HepG2 (cell line): ENCODE measurements around the gene FAM187B. TPM values are rescaled to one million over a fixed set of nuclear protein-coding genes. Genes with fewer than 3 reads are reported as not detected.

Experiments used
- ADNP ChIP-seq: sonication (generic); formaldehyde crosslinking; IDR thresholded peaks from 2 replicates; pipeline ENCODE4 v1.4.0; 2020; ENCODE audit warnings: missing genetic modification reagents
- AGO1 ChIP-seq: fragments of 200-400 bp; formaldehyde crosslinking; IDR thresholded peaks from 2 replicates; pipeline ENCODE4 v1.6.1; 2017; ENCODE audit warnings: mild to moderate bottlenecking, low read depth, low read length, moderate library complexity; ENCODE audit not compliant: poor library complexity, severe bottlenecking
- ATF7 ChIP-seq, 2 experiments: fragments of 450-650 bp in 1 of 2; sonication (generic) in 1 of 2; formaldehyde crosslinking in 1 of 2; IDR thresholded peaks; 2 replicates each; pipeline versions ENCODE4 v1.4.0 to v1.6.1; 2016 to 2020; ENCODE audit warnings: antibody characterized with exemption in 1 of 2, mild to moderate bottlenecking in 1 of 2, missing genetic modification reagents in 1 of 2
- CHD2 ChIP-seq: IDR thresholded peaks from 2 replicates; pipeline ENCODE4 v1.6.1; 2011; ENCODE audit warnings: low read depth, low read length, improper control_type of control experiment
- ESRRA ChIP-seq: sonication (generic); formaldehyde crosslinking; IDR thresholded peaks from 2 replicates; pipeline ENCODE4 v1.5.1; 2020; ENCODE audit warnings: mild to moderate bottlenecking, low read depth, missing genetic modification reagents
- FOXK2 ChIP-seq: fragments of 450-650 bp; IDR thresholded peaks from 2 replicates; pipeline ENCODE4 v1.6.1; 2016
- FOXO1 ChIP-seq: sonication (generic); formaldehyde crosslinking; IDR thresholded peaks from 2 replicates; pipeline ENCODE4 v1.4.0; 2020; ENCODE audit warnings: missing genetic modification reagents
- HDAC1 ChIP-seq: sonication (generic); formaldehyde crosslinking; IDR thresholded peaks from 2 replicates; pipeline ENCODE4 v1.5.1; 2020; ENCODE audit warnings: mild to moderate bottlenecking, missing genetic modification reagents
- HNRNPH1 ChIP-seq: fragments of 200-400 bp; formaldehyde crosslinking; optimal IDR thresholded peaks from 2 replicates; pipeline ENCODE3; 2017; ENCODE audit warnings: mild to moderate bottlenecking, low read depth, low read length
- MBD4 ChIP-seq: IDR thresholded peaks from 2 replicates; pipeline ENCODE4 v1.6.1; 2012; ENCODE audit warnings: low read length, inconsistent platforms, borderline replicate concordance
- SMYD3 ChIP-seq: sonication (generic); formaldehyde crosslinking; IDR thresholded peaks from 2 replicates; pipeline ENCODE4 v1.8.1; 2023; ENCODE audit warnings: mild to moderate bottlenecking, missing genetic modification reagents
- SOX5 ChIP-seq: IDR thresholded peaks from 2 replicates; pipeline ENCODE4 v1.6.1; 2016; ENCODE audit warnings: borderline replicate concordance
- TBX3 ChIP-seq: fragments of 450-650 bp; IDR thresholded peaks from 2 replicates; pipeline ENCODE4 v1.6.1; 2017; ENCODE audit warnings: antibody characterized with exemption, mild to moderate bottlenecking, inconsistent platforms, borderline replicate concordance
- ZNF256 ChIP-seq: sonication (generic); formaldehyde crosslinking; conservative IDR thresholded peaks from 2 replicates; pipeline ENCODE4 v1.4.0; 2020; ENCODE audit warnings: missing genetic modification reagents
- ZNF367 ChIP-seq: sonication (generic); formaldehyde crosslinking; IDR thresholded peaks from 2 replicates; pipeline ENCODE4 v1.4.0; 2020; ENCODE audit warnings: missing genetic modification reagents, borderline replicate concordance
- ZNF44 ChIP-seq: sonication (generic); formaldehyde crosslinking; IDR thresholded peaks from 2 replicates; pipeline ENCODE4 v1.5.1; 2020; ENCODE audit warnings: mild to moderate bottlenecking, missing genetic modification reagents
- ZNF598 ChIP-seq: sonication (generic); formaldehyde crosslinking; IDR thresholded peaks from 2 replicates; pipeline ENCODE4 v1.5.1; 2020; ENCODE audit warnings: mild to moderate bottlenecking, missing genetic modification reagents, borderline replicate concordance
- ZNF790 ChIP-seq: sonication (generic); formaldehyde crosslinking; IDR thresholded peaks from 2 replicates; pipeline ENCODE4 v1.8.0; 2022; ENCODE audit warnings: missing genetic modification reagents, mild to moderate bottlenecking, borderline replicate concordance
- polyA plus RNA-seq, 8 experiments: library from polyadenylated mRNA; depleted of rRNA in 3 of 8; stranded (reverse) in 7 of 8; unstranded in 1 of 8; fragments of >200 nt; fragmentation: Illumina TruSeq in 4 of 8; extraction: Trizol in 4 of 8; gene quantifications; 2 replicates each; pipeline versions ENCODE4 v1.2.1 to v1.2.3, GENCODE V29; 2011 to 2016; ENCODE audit warnings: low read depth in 4 of 8, missing spikeins in 1 of 8, mixed read lengths in 1 of 8; ENCODE audit not compliant: insufficient read depth in 1 of 8
- total RNA-seq, 5 experiments: library from RNA; depleted of rRNA; stranded (reverse); fragments of >200 nt; fragmentation: Illumina TruSeq; extraction: Trizol; gene quantifications; 2 replicates each; pipeline ENCODE4 v1.2.3, GENCODE V29; 2016; ENCODE audit warnings: low read depth in 1 of 5
- TF ChIP-seq, protein P1 (sequence below): sonication (generic); formaldehyde crosslinking; IDR thresholded peaks from 2 replicates; pipeline ENCODE4 v1.8.0; 2022; ENCODE audit warnings: mild to moderate bottlenecking, missing genetic modification reagents, borderline replicate concordance
- TF ChIP-seq, protein P2 (sequence below): sonication (generic); formaldehyde crosslinking; IDR thresholded peaks from 2 replicates; pipeline ENCODE4 v1.8.0; 2022; ENCODE audit warnings: missing genetic modification reagents, mild to moderate bottlenecking, borderline replicate concordance
- TF ChIP-seq, protein P3 (sequence below): IDR thresholded peaks from 2 replicates; pipeline ENCODE4 v1.6.1; 2016; ENCODE audit warnings: missing compliant biosample characterization, missing genetic modification reagents, borderline replicate concordance
- TF ChIP-seq, protein P4 (sequence below): IDR thresholded peaks from 2 replicates; pipeline ENCODE4 v1.6.1; 2012; ENCODE audit warnings: low read length, improper control_type of control experiment

FAM187B gene
- total and polyA plus RNA-seq, 2 of the 13 experiments (the other 11 are each of a cell fraction or from before 2014, with no cell fraction given), result not detected

DNA sequence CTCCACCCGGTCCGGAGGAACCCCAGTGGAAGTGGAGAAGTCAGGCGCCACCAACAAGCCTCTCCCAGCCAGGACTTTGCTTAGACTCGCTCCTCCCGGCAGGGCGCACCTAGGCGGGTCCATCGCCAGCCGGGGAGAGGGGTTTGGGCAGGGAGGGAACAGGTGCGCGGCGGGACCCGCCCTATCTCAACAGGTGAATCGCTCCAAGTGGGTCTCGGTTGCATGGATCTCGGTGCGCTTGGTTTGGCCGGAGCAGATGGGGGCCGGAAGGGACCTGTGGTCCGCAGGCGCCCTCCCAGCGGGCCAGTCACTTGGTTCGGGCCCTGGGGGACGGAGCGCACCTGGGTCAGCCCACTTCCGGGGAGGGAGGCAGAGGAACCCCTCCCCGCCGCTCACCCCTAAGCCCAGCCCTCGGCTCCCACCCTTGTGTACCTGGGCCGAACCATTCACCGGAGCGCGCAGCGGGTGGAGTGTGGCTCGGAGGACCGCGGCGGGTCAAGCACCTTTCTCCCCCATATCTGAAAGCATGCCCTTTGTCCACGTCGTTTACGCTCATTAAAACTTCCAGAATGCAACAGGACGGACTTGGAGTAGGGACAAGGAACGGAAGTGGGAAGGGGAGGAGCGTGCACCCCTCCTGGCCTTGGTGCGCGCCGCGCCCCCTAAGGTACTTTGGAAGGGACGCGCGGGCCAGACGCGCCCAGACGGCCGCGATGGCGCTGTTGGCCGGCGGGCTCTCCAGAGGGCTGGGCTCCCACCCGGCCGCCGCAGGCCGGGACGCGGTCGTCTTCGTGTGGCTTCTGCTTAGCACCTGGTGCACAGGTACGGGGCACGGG lies 20.0 kb upstream of the FAM187B start, which contains the start of gene LSR (continued):
- TF ChIP-seq ZNF598 (CRISPR knock-in tag), result no peak
- TF ChIP-seq TBX3, result peak; percentile 5; the same call in 1 of the 2 replicates
- TF ChIP-seq, protein P1, sequence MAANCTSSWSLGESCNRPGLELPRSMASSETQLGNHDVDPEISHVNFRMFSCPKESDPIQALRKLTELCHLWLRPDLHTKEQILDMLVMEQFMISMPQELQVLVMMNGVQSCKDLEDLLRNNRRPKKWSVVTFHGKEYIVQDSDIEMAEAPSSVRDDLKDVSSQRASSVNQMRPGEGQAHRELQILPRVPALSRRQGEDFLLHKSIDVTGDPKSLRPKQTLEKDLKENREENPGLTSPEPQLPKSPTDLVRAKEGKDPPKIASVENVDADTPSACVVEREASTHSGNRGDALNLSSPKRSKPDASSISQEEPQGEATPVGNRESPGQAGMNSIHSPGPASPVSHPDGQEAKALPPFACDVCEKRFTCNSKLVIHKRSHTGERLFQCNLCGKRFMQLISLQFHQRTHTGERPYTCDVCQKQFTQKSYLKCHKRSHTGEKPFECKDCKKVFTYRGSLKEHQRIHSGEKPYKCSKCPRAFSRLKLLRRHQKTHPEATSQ, result peak; percentile 84
- TF ChIP-seq, protein P2, sequence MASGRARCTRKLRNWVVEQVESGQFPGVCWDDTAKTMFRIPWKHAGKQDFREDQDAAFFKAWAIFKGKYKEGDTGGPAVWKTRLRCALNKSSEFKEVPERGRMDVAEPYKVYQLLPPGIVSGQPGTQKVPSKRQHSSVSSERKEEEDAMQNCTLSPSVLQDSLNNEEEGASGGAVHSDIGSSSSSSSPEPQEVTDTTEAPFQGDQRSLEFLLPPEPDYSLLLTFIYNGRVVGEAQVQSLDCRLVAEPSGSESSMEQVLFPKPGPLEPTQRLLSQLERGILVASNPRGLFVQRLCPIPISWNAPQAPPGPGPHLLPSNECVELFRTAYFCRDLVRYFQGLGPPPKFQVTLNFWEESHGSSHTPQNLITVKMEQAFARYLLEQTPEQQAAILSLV, result peak; percentile 96
- TF ChIP-seq ADNP (CRISPR knock-in tag), result no peak
- TF ChIP-seq ZNF367 (CRISPR knock-in tag), result no peak; the same call in 1 of the 2 replicates
- TF ChIP-seq ZNF44 (CRISPR knock-in tag), result 0 out of 2 replicates have a peak, but pooled peaks have one; percentile 55
- no peak for TF ChIP-seq MBD4
- TF ChIP-seq SOX5 (CRISPR knock-in tag), result no peak
- TF ChIP-seq SMYD3 (CRISPR knock-in tag), result no peak
- peak; percentile 78 for TF ChIP-seq HDAC1
- TF ChIP-seq ATF7 (IDR thresholded peaks at IDR 0.05), result peak; percentile 90
- no peak; the same call in 1 of the 2 replicates for TF ChIP-seq ATF7 (CRISPR knock-in tag; IDR thresholded peaks at IDR 0.05)
- peak; percentile 88 for TF ChIP-seq ZNF790
- TF ChIP-seq, protein P3, sequence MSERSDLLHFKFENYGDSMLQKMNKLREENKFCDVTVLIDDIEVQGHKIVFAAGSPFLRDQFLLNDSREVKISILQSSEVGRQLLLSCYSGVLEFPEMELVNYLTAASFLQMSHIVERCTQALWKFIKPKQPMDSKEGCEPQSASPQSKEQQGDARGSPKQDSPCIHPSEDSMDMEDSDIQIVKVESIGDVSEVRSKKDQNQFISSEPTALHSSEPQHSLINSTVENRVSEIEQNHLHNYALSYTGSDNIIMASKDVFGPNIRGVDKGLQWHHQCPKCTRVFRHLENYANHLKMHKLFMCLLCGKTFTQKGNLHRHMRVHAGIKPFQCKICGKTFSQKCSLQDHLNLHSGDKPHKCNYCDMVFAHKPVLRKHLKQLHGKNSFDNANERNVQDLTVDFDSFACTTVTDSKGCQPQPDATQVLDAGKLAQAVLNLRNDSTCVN (CRISPR knock-in tag), result peak; percentile 53; the same call in 1 of the 2 replicates
- peak; percentile 100 for TF ChIP-seq FOXK2
- no peak; the same call in none of the 2 replicates for TF ChIP-seq ESRRA (CRISPR knock-in tag)
- TF ChIP-seq FOXO1 (CRISPR knock-in tag), result peak; percentile 48; the same call in 1 of the 2 replicates
- TF ChIP-seq ZNF256 (CRISPR knock-in tag), result no peak; the same call in 1 of the 2 replicates
- TF ChIP-seq CHD2, result 0 out of 2 replicates have a peak, but pooled peaks have one; percentile 19
- TF ChIP-seq HNRNPH1, result no peak
- TF ChIP-seq, protein P4, sequence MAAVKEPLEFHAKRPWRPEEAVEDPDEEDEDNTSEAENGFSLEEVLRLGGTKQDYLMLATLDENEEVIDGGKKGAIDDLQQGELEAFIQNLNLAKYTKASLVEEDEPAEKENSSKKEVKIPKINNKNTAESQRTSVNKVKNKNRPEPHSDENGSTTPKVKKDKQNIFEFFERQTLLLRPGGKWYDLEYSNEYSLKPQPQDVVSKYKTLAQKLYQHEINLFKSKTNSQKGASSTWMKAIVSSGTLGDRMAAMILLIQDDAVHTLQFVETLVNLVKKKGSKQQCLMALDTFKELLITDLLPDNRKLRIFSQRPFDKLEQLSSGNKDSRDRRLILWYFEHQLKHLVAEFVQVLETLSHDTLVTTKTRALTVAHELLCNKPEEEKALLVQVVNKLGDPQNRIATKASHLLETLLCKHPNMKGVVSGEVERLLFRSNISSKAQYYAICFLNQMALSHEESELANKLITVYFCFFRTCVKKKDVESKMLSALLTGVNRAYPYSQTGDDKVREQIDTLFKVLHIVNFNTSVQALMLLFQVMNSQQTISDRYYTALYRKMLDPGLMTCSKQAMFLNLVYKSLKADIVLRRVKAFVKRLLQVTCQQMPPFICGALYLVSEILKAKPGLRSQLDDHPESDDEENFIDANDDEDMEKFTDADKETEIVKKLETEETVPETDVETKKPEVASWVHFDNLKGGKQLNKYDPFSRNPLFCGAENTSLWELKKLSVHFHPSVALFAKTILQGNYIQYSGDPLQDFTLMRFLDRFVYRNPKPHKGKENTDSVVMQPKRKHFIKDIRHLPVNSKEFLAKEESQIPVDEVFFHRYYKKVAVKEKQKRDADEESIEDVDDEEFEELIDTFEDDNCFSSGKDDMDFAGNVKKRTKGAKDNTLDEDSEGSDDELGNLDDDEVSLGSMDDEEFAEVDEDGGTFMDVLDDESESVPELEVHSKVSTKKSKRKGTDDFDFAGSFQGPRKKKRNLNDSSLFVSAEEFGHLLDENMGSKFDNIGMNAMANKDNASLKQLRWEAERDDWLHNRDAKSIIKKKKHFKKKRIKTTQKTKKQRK, result no peak
- peak; percentile 27 for TF ChIP-seq AGO1
